HepG2 (cell line): ENCODE results near the gene RAB3IP.

Experiments
- GABPA ChIP-seq, 2 experiments: IDR thresholded peaks; 2 replicates each; pipeline ENCODE4 v1.6.1; 2011 to 2016; ENCODE audit warnings: low read depth in 2 of 2, low read length in 1 of 2, missing biosample characterization in 1 of 2, missing genetic modification characterization in 1 of 2
- GATAD2A ChIP-seq: IDR thresholded peaks from 2 replicates; pipeline ENCODE4 v1.6.1; 2016
- GTF2F1 ChIP-seq: fragments of 150-350 bp; IDR thresholded peaks from 2 replicates; pipeline ENCODE4 v1.6.1; 2014; ENCODE audit warnings: low read length
- HNRNPK ChIP-seq: fragments of 200-400 bp; formaldehyde crosslinking; IDR thresholded peaks from 2 replicates; pipeline ENCODE4 v1.6.1; 2018; ENCODE audit warnings: low read length, low read depth, moderate library complexity, mild to moderate bottlenecking; ENCODE audit not compliant: poor library complexity, severe bottlenecking
- NPAS2 ChIP-seq: sonication (generic); formaldehyde crosslinking; IDR thresholded peaks from 2 replicates; pipeline ENCODE4 v1.8.0; 2022; ENCODE audit warnings: mild to moderate bottlenecking, missing genetic modification reagents, borderline replicate concordance
- ZNF274 ChIP-seq: sonication (generic); formaldehyde crosslinking; IDR thresholded peaks from 2 replicates; pipeline ENCODE4 v1.5.1; 2020; ENCODE audit warnings: mild to moderate bottlenecking, missing genetic modification reagents
- ZNF549 ChIP-seq: sonication (generic); formaldehyde crosslinking; IDR thresholded peaks from 2 replicates; pipeline ENCODE4 v1.5.0; 2020; ENCODE audit warnings: missing genetic modification reagents
- ZSCAN30 ChIP-seq: sonication (generic); formaldehyde crosslinking; IDR thresholded peaks from 2 replicates; pipeline ENCODE4 v1.5.0; 2020; ENCODE audit warnings: mild to moderate bottlenecking, missing genetic modification reagents
- TF ChIP-seq, protein P1 (sequence below): sonication (generic); formaldehyde crosslinking; IDR thresholded peaks from 2 replicates; pipeline ENCODE4 v1.5.0; 2020; ENCODE audit warnings: mild to moderate bottlenecking, missing genetic modification reagents, moderate library complexity

DNA sequence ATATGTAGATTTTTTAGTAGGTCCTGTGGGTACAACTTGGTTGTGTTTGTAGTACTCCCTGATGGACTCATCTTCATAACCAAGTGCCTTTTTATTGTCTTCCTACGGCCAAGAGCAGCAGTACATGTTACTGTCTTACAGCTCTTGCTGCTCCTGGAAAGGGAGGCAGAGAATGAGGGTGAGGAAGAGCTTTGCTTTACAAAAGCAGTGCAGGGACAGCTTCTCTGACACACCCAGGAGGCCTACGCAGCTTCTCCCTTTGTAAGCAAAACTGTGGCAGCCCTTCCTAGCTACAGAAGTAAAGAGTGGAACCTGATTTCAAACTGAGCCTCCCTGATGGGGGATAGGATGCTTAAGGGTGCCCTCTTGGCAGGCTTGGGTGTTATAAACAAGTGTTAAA, 104.9 kb downstream of the RAB3IP start:
- TF ChIP-seq HNRNPK (no peak), NPAS2 (CRISPR knock-in tag) (no peak), ZNF274 (CRISPR knock-in tag) (no peak), GABPA (IDR thresholded peaks at IDR 0.05; ENCODE audit: low read depth, low read length) (no peak), GABPA (CRISPR knock-in tag; IDR thresholded peaks at IDR 0.05; ENCODE audit: low read depth) (no peak), GATAD2A (CRISPR knock-in tag) (no peak), ZSCAN30 (CRISPR knock-in tag) (no peak), GTF2F1 (no peak), ZNF549 (CRISPR knock-in tag) (no peak)
- TF ChIP-seq, protein P1, sequence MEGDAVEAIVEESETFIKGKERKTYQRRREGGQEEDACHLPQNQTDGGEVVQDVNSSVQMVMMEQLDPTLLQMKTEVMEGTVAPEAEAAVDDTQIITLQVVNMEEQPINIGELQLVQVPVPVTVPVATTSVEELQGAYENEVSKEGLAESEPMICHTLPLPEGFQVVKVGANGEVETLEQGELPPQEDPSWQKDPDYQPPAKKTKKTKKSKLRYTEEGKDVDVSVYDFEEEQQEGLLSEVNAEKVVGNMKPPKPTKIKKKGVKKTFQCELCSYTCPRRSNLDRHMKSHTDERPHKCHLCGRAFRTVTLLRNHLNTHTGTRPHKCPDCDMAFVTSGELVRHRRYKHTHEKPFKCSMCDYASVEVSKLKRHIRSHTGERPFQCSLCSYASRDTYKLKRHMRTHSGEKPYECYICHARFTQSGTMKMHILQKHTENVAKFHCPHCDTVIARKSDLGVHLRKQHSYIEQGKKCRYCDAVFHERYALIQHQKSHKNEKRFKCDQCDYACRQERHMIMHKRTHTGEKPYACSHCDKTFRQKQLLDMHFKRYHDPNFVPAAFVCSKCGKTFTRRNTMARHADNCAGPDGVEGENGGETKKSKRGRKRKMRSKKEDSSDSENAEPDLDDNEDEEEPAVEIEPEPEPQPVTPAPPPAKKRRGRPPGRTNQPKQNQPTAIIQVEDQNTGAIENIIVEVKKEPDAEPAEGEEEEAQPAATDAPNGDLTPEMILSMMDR (CRISPR knock-in tag), result no peak
